Mesenteric fat pad (tissue), 1 donor: Measurements from ENCODE around the gene TTF2. TPM values are rescaled to one million over a fixed set of nuclear protein-coding genes. Genes with fewer than 3 reads are reported as not detected.

ENCODE experiments used
- DNase-seq: peaks from one replicate; pipeline ENCODE4 v3.0.0-alpha.2; 2020; ENCODE audit warnings: low spot score
- long read RNA-seq: library from polyadenylated mRNA; unstranded; transcript quantifications from one replicate; pipeline ENCODE4 v2.0.0, GENCODE V29; 2020
- total RNA-seq: library from RNA; stranded (reverse); fragmentation: NEBNext Ultra II Directional; extraction: Animal tissue kit (Norgen Biotek cat#: 25700); gene quantifications from one replicate; pipeline ENCODE4 v1.2.1, GENCODE V29; 2021
- donor health status: DM: yes; HTN: yes; CAD: no.

TTF2 gene
- 15.1 TPM for total RNA-seq
- long read RNA-seq, partial matches to known transcripts, result 24 of 30 reads
- long read RNA-seq, other reads (novel, unspliced or antisense), result 6 of 30 reads

GRCh38 chr1:117059678-117060440, at the start of gene TTF2:
Gene TTF2, plus strand, starts transcription at chr1:117060326. Its CDS starts 21 bp downstream, at chr1:117060347.
- peak; percentile 94 for DNase-seq

- DNase-seq, result no peak
Measured at GRCh38 chr1:117011334-117011733, 48.8 kb upstream of the TTF2 start.

DNA sequence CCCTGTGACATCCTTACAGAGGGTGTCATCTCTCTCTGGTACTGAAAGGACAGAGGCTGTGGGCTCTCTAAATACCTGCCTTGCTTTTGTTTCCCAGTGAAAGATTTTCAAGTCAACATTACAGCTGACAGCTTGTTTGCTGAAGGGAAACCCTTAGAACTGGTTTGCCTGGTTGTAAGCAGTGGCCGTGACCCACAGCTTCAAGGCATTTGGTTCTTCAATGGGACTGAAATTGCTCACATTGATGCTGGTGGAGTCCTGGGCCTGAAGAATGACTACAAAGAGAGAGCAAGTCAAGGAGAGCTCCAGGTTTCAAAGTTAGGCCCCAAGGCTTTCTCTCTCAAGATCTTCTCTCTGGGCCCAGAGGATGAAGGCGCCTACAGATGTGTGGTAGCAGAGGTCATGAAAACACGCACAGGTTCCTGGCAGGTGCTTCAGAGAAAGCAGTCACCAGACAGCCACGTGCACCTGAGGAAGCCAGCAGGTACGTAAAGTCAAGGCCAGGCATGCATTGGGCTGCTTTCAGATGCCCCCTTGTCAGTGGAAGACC, 46.7 kb upstream of the TTF2 start:
- no peak for DNase-seq

- no peak for DNase-seq
Measured at GRCh38 chr1:117014209-117014608, 45.9 kb upstream of the TTF2 start.

DNA sequence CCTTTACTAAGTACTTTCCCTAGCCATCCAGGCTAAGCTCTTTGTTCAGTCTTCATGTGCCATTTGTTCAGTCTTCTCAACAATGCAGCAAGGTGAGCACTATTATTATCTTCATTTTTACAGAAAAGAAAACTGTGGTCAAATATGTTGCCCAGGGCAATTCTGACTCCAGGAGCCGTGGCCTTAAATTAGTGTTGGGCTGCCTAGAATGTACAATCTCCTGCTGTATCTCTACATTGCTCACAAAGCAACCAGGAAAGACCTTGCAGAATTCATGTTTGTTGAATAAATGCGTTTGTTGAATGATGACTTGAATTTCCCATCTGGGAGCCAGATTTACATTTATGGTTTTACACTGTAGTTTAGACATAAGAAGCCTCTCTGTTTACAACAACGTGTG, 44.4 kb upstream of the TTF2 start:
- DNase-seq, result no peak

- DNase-seq, result no peak
Measured at GRCh38 chr1:117017062-117017461, 43.1 kb upstream of the TTF2 start.

DNA sequence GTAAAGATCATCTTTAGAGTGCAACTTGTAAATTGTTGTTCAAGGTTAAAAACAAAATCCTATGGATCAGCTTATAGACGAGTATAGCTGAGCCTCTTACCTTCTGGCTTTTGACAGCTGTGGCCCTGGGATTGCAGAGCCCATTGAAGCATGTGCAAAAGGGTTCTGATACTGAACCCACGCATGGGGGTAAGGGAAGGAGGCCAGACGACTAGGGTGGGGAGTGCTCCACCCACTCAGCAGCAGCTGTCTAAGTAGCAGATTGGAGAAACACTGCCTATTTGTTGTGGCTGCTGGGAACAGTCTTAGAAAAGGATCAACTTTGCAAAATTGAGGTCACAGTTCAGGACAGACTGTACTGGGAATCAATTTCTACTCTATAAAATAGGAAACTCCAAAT, 42.5 kb upstream of the TTF2 start:
- no peak for DNase-seq

- no peak for DNase-seq
Measured at GRCh38 chr1:117020526-117021156, 39.5 kb upstream of the TTF2 start.

- no peak for DNase-seq
Measured at GRCh38 chr1:117022114-117022513, 38.0 kb upstream of the TTF2 start.

- DNase-seq, result no peak
Measured at GRCh38 chr1:117025568-117025967, 34.6 kb upstream of the TTF2 start.

- DNase-seq, result no peak
Measured at GRCh38 chr1:117026361-117026760, 33.8 kb upstream of the TTF2 start.

DNA sequence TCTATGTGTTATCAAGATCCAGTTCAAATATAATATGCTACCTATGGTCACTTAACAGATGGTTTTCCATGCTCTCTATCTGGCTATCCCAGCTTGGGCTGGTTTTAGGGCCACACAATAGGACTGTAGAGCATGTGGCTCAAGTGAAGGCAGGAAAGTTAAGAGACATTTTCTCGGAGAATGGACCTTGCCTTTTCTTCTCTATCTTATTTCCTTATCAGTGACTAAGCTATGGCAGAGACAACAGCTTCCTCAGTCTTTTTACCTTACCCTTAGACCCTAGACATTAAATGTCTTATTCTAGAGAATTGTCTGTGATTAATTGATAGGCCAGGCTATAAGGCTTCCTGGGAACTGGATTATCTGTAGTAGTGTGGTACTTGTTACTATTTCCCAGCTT, 30.4 kb upstream of the TTF2 start:
- no peak for DNase-seq

DNA sequence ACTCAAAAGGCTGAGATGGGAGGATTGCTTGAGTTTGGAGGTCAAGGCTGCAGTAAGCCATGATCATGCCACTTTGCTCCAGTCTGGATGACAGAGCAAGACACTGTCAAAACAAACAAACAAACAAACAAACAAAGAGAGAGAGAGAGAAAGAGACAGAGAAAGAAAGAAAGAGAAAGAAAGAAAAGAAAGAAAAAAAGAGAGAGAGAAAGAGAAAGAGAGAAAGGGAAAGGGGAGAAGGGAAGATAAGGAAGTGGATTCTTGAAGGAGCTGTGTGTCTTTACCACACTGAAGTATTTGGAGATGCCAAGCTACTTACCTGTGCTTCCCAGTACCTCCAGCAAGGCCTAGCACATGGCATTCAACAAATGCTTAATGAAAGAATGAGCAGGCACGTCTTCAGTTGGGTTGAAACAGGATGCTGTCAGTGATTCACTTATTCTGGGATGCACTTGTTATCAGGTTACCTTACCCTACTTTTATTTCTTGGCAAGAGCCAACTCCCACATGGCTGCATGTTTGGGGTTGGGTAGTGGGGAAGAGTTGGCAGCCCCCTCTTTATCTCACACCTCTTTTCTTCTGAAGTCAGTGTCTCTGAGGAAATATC, 29.8 kb upstream of the TTF2 start:
- DNase-seq, result no peak

DNA sequence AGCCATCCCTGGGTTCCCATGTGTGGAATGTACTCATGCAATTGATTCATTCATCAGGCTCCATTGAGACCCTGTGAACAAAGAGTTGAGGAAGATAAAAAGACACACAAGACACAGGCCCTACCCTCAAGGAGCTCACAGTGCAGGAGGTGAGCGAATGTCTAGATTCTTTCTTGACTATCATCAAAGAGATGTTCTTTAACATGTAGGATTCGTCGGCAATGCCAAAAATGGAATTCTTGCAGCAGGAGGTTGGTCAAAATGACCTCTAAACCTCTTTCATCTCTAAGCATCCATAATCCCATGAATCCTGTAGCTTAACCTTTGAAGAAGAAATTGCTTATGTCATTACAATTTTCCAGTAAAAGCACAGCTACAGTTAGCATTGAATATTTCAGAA, 27.9 kb upstream of the TTF2 start:
- no peak for DNase-seq

GRCh38 chr1:117032681-117033539, 27.2 kb upstream of the TTF2 start:
- DNase-seq, result no peak

GRCh38 chr1:117033772-117034171, 26.4 kb upstream of the TTF2 start:
- DNase-seq, result no peak

DNA sequence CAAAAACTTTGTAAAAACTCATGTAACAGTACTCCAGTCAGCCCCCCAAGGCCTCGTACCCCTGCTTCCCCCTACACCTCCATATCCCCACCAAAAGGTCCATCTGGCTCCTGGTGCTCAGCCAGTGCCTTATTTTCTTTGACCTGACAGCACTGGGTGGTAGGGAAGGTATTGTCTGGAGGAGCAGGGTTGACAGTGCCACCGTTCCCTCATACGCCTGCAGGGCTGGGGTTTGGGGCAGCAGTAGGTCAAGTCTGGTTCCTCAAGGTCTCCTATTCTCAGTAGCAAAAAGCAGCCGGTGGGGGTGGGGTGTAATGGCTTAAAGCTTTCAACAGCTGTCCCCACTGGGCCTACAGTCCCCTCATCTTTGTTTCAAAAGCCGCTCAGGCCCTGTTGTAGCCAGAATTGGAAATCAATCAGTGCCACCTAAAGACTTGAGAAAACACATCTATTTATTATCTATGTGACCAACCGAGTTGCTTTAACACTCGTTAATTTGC, 25.3 kb upstream of the TTF2 start:
- no peak for DNase-seq

GRCh38 chr1:117036018-117036461, 24.1 kb upstream of the TTF2 start:
- no peak for DNase-seq

DNA sequence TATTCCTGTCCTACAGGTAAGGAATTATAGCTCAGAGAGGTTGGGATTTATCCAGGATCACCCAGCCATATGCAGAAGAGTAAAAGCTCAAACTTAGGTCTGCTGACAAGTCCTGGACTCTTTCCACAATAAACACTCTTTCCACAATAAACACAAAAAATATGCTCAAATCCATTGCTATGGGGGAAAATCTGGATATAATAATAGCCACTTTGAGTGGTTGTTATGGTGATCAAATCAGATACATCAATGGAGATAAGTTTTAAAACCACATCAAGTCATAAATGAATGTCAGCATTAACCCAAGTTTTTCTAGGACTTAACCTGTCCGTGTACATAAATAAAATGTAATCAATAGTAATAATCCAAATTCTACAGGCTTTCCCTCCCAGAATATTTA, 22.3 kb upstream of the TTF2 start:
- no peak for DNase-seq

DNA sequence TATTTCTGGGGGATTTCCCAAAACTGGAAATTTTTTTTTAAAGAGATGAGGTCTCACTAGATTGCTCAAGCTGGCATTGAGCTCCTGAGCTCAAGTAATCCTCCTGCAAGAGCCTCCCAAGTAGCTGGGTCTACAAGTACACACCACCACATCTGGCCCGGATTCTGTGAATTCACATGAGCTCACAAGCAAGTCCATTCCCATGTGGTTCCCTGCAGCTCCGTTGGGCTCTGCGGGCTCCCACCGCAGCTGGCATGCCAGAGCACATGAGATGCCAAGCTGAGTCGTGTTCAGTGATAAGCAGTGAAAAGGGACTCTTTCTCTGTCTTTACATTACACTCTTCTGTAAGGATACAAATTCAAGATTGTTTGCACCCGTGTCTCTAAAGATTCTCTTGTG, 21.9 kb upstream of the TTF2 start:
- DNase-seq, result no peak

DNA sequence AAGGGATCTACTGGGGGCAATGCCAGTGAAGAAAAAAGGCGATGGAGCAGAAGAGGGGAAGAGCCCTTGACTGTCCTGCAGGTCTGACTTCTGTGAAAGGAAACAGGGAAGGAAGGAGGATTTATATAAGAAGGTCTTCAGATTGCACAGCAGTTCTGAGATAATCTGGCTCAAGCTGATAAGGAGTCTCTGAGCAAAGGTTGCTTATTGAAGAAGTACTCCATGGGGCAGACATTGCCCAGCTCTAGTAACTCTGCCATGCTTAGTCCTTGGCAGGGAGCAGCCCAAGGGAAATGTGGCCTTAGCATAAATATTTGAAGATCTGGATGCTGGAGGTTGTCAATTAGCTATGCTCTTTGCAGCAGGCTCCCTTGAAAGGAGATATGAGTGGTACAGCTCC, 15.9 kb upstream of the TTF2 start:
- DNase-seq, result no peak
